HepG2 (cell line): ENCODE measurements around the gene RARA. TPM values are rescaled to one million over a fixed set of nuclear protein-coding genes. Genes with fewer than 3 reads are reported as not detected.

Experiments
- ATF1 ChIP-seq: IDR thresholded peaks from 2 replicates; pipeline ENCODE4 v1.6.1; 2016; ENCODE audit warnings: mild to moderate bottlenecking, control low read depth
- BHLHE40 ChIP-seq: IDR thresholded peaks from 2 replicates; pipeline ENCODE4 v1.6.1; 2011; ENCODE audit warnings: low read length, improper control_type of control experiment
- CCAR2 ChIP-seq: fragments of 200-400 bp; formaldehyde crosslinking; optimal IDR thresholded peaks from 2 replicates; pipeline ENCODE3; 2018; ENCODE audit warnings: low read depth, mild to moderate bottlenecking, low read length, moderate library complexity
- IRX3 ChIP-seq: sonication (generic); formaldehyde crosslinking; IDR thresholded peaks from 2 replicates; pipeline ENCODE4 v1.8.1; 2023; ENCODE audit warnings: mild to moderate bottlenecking, low read depth, missing genetic modification reagents, borderline replicate concordance
- KDM4B ChIP-seq: sonication (generic); formaldehyde crosslinking; IDR thresholded peaks from 2 replicates; pipeline ENCODE4 v1.4.0; 2020; ENCODE audit warnings: missing genetic modification reagents
- MYC ChIP-seq: sonication (generic); formaldehyde crosslinking; IDR thresholded peaks from 2 replicates; pipeline ENCODE4 v1.9.0; 2021; ENCODE audit warnings: missing genetic modification reagents, borderline replicate concordance
- SAP130 ChIP-seq: IDR thresholded peaks from 2 replicates; pipeline ENCODE4 v1.6.1; 2016; ENCODE audit warnings: low read depth
- SOX6 ChIP-seq, 2 experiments: fragments of 450-650 bp in 1 of 2; sonication (generic) in 1 of 2; formaldehyde crosslinking in 1 of 2; IDR thresholded peaks; 2 replicates each; pipeline versions ENCODE4 v1.4.0 to v1.6.1; 2017 to 2020; ENCODE audit warnings: antibody characterized with exemption in 1 of 2, mild to moderate bottlenecking in 1 of 2, missing genetic modification reagents in 1 of 2
- SUZ12 ChIP-seq: fragments of 150-350 bp; IDR thresholded peaks from 2 replicates; pipeline ENCODE4 v1.6.1; 2014; ENCODE audit warnings: low read depth, low read length
- ZFX ChIP-seq: sonication (generic); formaldehyde crosslinking; IDR thresholded peaks from 2 replicates; pipeline ENCODE4 v1.4.0; 2020; ENCODE audit warnings: mild to moderate bottlenecking, low read depth, missing genetic modification reagents, moderate library complexity
- ZMAT3 ChIP-seq: sonication (generic); formaldehyde crosslinking; conservative IDR thresholded peaks from 2 replicates; pipeline ENCODE4 v1.7.0; 2021; ENCODE audit warnings: missing genetic modification reagents
- ZNF121 ChIP-seq: sonication (generic); formaldehyde crosslinking; IDR thresholded peaks from 2 replicates; pipeline ENCODE4 v1.5.0; 2020; ENCODE audit warnings: mild to moderate bottlenecking, missing genetic modification reagents
- ZNF337 ChIP-seq: sonication (generic); formaldehyde crosslinking; IDR thresholded peaks from 2 replicates; pipeline ENCODE4 v1.5.1; 2020; ENCODE audit warnings: missing genetic modification reagents, low read depth, mild to moderate bottlenecking, borderline replicate concordance
- ZNF549 ChIP-seq: sonication (generic); formaldehyde crosslinking; IDR thresholded peaks from 2 replicates; pipeline ENCODE4 v1.5.0; 2020; ENCODE audit warnings: missing genetic modification reagents
- ZNF720 ChIP-seq: sonication (generic); formaldehyde crosslinking; IDR thresholded peaks from 2 replicates; pipeline ENCODE4 v1.4.0; 2020; ENCODE audit warnings: missing genetic modification reagents
- ZNF749 ChIP-seq: sonication (generic); formaldehyde crosslinking; IDR thresholded peaks from 2 replicates; pipeline ENCODE4 v1.8.0; 2022; ENCODE audit warnings: mild to moderate bottlenecking, missing genetic modification reagents, moderate library complexity, borderline replicate concordance
- ZNF775 ChIP-seq: sonication (generic); formaldehyde crosslinking; IDR thresholded peaks from 2 replicates; pipeline ENCODE4 v1.4.0; 2020; ENCODE audit warnings: missing genetic modification reagents, mild to moderate bottlenecking, moderate library complexity, borderline replicate concordance
- polyA plus RNA-seq, 8 experiments: library from polyadenylated mRNA; depleted of rRNA in 3 of 8; stranded (reverse) in 7 of 8; unstranded in 1 of 8; fragments of >200 nt; fragmentation: Illumina TruSeq in 4 of 8; extraction: Trizol in 4 of 8; gene quantifications; 2 replicates each; pipeline versions ENCODE4 v1.2.1 to v1.2.3, GENCODE V29; 2011 to 2016; ENCODE audit warnings: low read depth in 4 of 8, missing spikeins in 1 of 8, mixed read lengths in 1 of 8; ENCODE audit not compliant: insufficient read depth in 1 of 8
- total RNA-seq, 5 experiments: library from RNA; depleted of rRNA; stranded (reverse); fragments of >200 nt; fragmentation: Illumina TruSeq; extraction: Trizol; gene quantifications; 2 replicates each; pipeline ENCODE4 v1.2.3, GENCODE V29; 2016; ENCODE audit warnings: low read depth in 1 of 5
- TF ChIP-seq, protein P1 (sequence below): sonication (generic); formaldehyde crosslinking; IDR thresholded peaks from 2 replicates; pipeline ENCODE4 v1.4.0; 2020; ENCODE audit warnings: missing genetic modification reagents
- TF ChIP-seq, protein P2 (sequence below): sonication (generic); formaldehyde crosslinking; conservative IDR thresholded peaks from 2 replicates; pipeline ENCODE4 v1.8.0; 2022; ENCODE audit warnings: low read depth, missing genetic modification reagents
- TF ChIP-seq, protein P3 (sequence below): sonication (generic); formaldehyde crosslinking; conservative IDR thresholded peaks from 2 replicates; pipeline ENCODE4 v1.8.1; 2023; ENCODE audit warnings: missing genetic modification reagents
- TF ChIP-seq, protein P4 (sequence below): sonication (generic); formaldehyde crosslinking; IDR thresholded peaks from 2 replicates; pipeline ENCODE4 v1.8.0; 2022; ENCODE audit warnings: mild to moderate bottlenecking, missing genetic modification reagents, moderate library complexity
- TF ChIP-seq, protein P5 (sequence below): sonication (generic); formaldehyde crosslinking; conservative IDR thresholded peaks from 2 replicates; pipeline ENCODE4 v1.4.0; 2020; ENCODE audit warnings: missing genetic modification reagents

The RARA gene
- total and polyA plus RNA-seq, 2 of the 13 experiments (the other 11 are each of a cell fraction or from before 2014, with no cell fraction given), result 6.4 to 8.6 TPM

DNA sequence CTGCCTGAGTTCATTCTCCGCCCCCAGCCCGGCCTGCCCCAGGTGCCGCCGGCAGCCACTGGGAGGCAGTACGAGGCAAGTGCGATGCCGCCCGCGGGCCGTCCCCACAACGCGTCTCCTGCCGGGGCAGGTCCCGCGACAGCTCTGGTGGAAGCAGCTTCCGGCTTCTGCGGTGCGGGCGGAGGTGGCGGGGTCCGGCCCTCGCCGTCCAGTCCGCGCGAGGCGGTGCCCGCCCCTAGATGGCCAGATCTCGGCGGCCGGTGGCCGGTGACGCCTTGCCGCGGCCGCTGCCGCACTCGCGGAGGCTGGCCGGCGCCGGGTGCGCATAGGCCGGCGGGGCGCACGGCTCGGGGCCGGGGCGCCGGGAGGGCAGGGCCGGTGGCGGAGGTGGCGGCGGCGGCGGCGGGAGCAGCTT lies 53.7 kb downstream of the RARA start (continued):
- TF ChIP-seq IRX3 (CRISPR knock-in tag), result peak; percentile 94; the same call in 1 of the 2 replicates
- TF ChIP-seq ZFX (CRISPR knock-in tag), result peak; percentile 91
- no peak for TF ChIP-seq ZNF337 (CRISPR knock-in tag)
- peak; percentile 75; the same call in 1 of the 2 replicates for TF ChIP-seq MYC (CRISPR knock-in tag)
- TF ChIP-seq, protein P1, sequence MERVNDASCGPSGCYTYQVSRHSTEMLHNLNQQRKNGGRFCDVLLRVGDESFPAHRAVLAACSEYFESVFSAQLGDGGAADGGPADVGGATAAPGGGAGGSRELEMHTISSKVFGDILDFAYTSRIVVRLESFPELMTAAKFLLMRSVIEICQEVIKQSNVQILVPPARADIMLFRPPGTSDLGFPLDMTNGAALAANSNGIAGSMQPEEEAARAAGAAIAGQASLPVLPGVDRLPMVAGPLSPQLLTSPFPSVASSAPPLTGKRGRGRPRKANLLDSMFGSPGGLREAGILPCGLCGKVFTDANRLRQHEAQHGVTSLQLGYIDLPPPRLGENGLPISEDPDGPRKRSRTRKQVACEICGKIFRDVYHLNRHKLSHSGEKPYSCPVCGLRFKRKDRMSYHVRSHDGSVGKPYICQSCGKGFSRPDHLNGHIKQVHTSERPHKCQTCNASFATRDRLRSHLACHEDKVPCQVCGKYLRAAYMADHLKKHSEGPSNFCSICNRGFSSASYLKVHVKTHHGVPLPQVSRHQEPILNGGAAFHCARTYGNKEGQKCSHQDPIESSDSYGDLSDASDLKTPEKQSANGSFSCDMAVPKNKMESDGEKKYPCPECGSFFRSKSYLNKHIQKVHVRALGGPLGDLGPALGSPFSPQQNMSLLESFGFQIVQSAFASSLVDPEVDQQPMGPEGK, result peak; percentile 92
- TF ChIP-seq, protein P2, sequence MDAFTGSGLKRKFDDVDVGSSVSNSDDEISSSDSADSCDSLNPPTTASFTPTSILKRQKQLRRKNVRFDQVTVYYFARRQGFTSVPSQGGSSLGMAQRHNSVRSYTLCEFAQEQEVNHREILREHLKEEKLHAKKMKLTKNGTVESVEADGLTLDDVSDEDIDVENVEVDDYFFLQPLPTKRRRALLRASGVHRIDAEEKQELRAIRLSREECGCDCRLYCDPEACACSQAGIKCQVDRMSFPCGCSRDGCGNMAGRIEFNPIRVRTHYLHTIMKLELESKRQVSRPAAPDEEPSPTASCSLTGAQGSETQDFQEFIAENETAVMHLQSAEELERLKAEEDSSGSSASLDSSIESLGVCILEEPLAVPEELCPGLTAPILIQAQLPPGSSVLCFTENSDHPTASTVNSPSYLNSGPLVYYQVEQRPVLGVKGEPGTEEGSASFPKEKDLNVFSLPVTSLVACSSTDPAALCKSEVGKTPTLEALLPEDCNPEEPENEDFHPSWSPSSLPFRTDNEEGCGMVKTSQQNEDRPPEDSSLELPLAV (CRISPR knock-in tag), result no peak
- no peak for TF ChIP-seq ATF1 (CRISPR knock-in tag)
- TF ChIP-seq ZNF775 (CRISPR knock-in tag), result no peak
- TF ChIP-seq, protein P3, sequence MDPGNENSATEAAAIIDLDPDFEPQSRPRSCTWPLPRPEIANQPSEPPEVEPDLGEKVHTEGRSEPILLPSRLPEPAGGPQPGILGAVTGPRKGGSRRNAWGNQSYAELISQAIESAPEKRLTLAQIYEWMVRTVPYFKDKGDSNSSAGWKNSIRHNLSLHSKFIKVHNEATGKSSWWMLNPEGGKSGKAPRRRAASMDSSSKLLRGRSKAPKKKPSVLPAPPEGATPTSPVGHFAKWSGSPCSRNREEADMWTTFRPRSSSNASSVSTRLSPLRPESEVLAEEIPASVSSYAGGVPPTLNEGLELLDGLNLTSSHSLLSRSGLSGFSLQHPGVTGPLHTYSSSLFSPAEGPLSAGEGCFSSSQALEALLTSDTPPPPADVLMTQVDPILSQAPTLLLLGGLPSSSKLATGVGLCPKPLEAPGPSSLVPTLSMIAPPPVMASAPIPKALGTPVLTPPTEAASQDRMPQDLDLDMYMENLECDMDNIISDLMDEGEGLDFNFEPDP (CRISPR knock-in tag), result no peak
- TF ChIP-seq CCAR2, result no peak
- TF ChIP-seq BHLHE40, result peak; percentile 61; the same call in 1 of the 2 replicates
- TF ChIP-seq ZNF749 (CRISPR knock-in tag), result peak; percentile 69; the same call in 1 of the 2 replicates
- 0 out of 2 replicates have a peak, but pooled peaks have one; percentile 51 for TF ChIP-seq ZMAT3
- TF ChIP-seq, protein P4, sequence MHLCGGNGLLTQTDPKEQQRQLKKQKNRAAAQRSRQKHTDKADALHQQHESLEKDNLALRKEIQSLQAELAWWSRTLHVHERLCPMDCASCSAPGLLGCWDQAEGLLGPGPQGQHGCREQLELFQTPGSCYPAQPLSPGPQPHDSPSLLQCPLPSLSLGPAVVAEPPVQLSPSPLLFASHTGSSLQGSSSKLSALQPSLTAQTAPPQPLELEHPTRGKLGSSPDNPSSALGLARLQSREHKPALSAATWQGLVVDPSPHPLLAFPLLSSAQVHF (CRISPR knock-in tag), result peak; percentile 41; the same call in 1 of the 2 replicates
- TF ChIP-seq, protein P5, sequence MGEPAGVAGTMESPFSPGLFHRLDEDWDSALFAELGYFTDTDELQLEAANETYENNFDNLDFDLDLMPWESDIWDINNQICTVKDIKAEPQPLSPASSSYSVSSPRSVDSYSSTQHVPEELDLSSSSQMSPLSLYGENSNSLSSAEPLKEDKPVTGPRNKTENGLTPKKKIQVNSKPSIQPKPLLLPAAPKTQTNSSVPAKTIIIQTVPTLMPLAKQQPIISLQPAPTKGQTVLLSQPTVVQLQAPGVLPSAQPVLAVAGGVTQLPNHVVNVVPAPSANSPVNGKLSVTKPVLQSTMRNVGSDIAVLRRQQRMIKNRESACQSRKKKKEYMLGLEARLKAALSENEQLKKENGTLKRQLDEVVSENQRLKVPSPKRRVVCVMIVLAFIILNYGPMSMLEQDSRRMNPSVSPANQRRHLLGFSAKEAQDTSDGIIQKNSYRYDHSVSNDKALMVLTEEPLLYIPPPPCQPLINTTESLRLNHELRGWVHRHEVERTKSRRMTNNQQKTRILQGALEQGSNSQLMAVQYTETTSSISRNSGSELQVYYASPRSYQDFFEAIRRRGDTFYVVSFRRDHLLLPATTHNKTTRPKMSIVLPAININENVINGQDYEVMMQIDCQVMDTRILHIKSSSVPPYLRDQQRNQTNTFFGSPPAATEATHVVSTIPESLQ (CRISPR knock-in tag), result no peak
- TF ChIP-seq ZNF720 (CRISPR knock-in tag), result no peak
- TF ChIP-seq SOX6 (IDR thresholded peaks at IDR 0.05), result no peak
- peak; percentile 72 for TF ChIP-seq SOX6 (CRISPR knock-in tag; IDR thresholded peaks at IDR 0.05)
- TF ChIP-seq ZNF549 (CRISPR knock-in tag), result 0 out of 2 replicates have a peak, but pooled peaks have one; percentile 63
- TF ChIP-seq SUZ12, result no peak
- peak; percentile 85 for TF ChIP-seq ZNF121 (CRISPR knock-in tag)
- peak; percentile 78; the same call in 1 of the 2 replicates for TF ChIP-seq KDM4B
- TF ChIP-seq SAP130 (CRISPR knock-in tag), result peak; percentile 87
